ENCODE data around the gene GAGE12C.
"Not testable (repeated sequence)": the region's sequence is repeated elsewhere in the genome, so short reads cannot be mapped to it uniquely, and the experiment has no call there.

DNA sequence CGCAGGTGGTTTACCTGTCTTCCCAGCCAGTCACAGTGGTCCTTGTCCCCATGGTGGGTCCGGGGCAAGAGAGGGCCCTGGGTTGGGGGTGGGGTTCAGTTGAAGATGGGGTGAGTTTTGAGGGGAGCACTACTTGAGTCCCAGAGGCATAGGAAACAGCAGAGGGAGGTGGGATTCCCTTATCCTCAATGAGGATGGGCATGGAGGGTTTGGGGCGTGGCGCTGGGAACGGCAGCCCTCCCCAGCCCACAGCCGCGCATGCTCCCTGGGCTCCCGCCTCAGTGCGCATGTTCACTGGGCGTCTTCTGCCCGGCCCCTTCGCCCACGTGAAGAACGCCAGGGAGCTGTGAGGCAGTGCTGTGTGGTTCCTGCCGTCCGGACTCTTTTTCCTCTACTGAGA, at the start of gene GAGE12C:
- TF ChIP-seq SUZ12 (IDR thresholded peaks at IDR 0.05; ENCODE audit: extremely low read depth, insufficient read depth, insufficient read length); ZNF274 (IDR thresholded peaks at IDR 0.05; ENCODE audit: low read depth, low read length): not testable (repeated sequence)
